ENCODE data around the gene CTRB1.

Gene CTRB1

GRCh38 chr16:75218256-75219076 lies at the start of gene CTRB1:
TSS of gene CTRB1 (plus strand) at chr16:75218988. CDS start at chr16:75219008, 20 bp downstream.
- no peak for DNase-seq (ENCODE audit: low spot score in 2 of 2)
- Histone ChIP-seq H3K9me3 (no peaks in the 10 kb centered on the region), H3K4me3 (no peak within 1 kb of the TSS), H3K27me3 (ENCODE audit: low read depth) (no peaks in the 10 kb centered on the region), H3K4me1 (no peaks in the 10 kb centered on the region), H3K36me3 (replicated peaks) (no peaks in the 10 kb centered on the region)
- in situ Hi-C loops (cut with MboI; ENCODE audit: low sequenced_read_pairs) = no loop called here

- Histone ChIP-seq H3K36me3 (replicated peaks) (peaks cover 34% of the 10 kb centered on the region), H3K4me1 (no peaks in the 10 kb centered on the region), H3K4me3 (no peak overlapping the region), H3K9me3 (peaks cover 24% of the 10 kb centered on the region), H3K27me3 (ENCODE audit: low read depth) (no peaks in the 10 kb centered on the region)
- no peak for DNase-seq (ENCODE audit: low spot score in 2 of 2)
- in situ Hi-C loops (cut with MboI; ENCODE audit: low sequenced_read_pairs) = no loop called here
These were observed 48.8 kb upstream of the CTRB1 start for GRCh38 chr16:75169899-75170405.

GRCh38 chr16:75172578-75172977 lies 46.2 kb upstream of the CTRB1 start:
- Histone ChIP-seq H3K36me3 (replicated peaks) (peaks cover 22% of the 10 kb centered on the region), H3K9me3 (peaks cover 26% of the 10 kb centered on the region), H3K4me3 (no peak overlapping the region), H3K4me1 (no peaks in the 10 kb centered on the region), H3K27me3 (ENCODE audit: low read depth) (no peaks in the 10 kb centered on the region)
- no peak for DNase-seq (ENCODE audit: low spot score in 2 of 2)
- in situ Hi-C loops (cut with MboI; ENCODE audit: low sequenced_read_pairs) = no loop called here

- Histone ChIP-seq H3K4me1 (no peaks in the 10 kb centered on the region), H3K9me3 (peaks cover 10% of the 10 kb centered on the region), H3K4me3 (no peak overlapping the region), H3K36me3 (replicated peaks) (peaks cover 3% of the 10 kb centered on the region; the same call in 1 of the 2 replicates), H3K27me3 (ENCODE audit: low read depth) (no peaks in the 10 kb centered on the region)
- no peak for DNase-seq (ENCODE audit: low spot score in 2 of 2)
- in situ Hi-C loops (cut with MboI; ENCODE audit: low sequenced_read_pairs) = no loop called here
These were observed 43.7 kb upstream of the CTRB1 start for GRCh38 chr16:75175074-75175473.

GRCh38 chr16:75176926-75177325 lies 41.9 kb upstream of the CTRB1 start:
- Histone ChIP-seq H3K36me3 (replicated peaks) (no peaks in the 10 kb centered on the region), H3K4me1 (no peaks in the 10 kb centered on the region), H3K9me3 (peaks cover 6% of the 10 kb centered on the region), H3K4me3 (no peak overlapping the region), H3K27me3 (ENCODE audit: low read depth) (no peaks in the 10 kb centered on the region)
- in situ Hi-C loops (cut with MboI; ENCODE audit: low sequenced_read_pairs) = no loop called here
- DNase-seq (ENCODE audit: low spot score in 2 of 2) = no peak

GRCh38 chr16:75179208-75179607 lies 39.6 kb upstream of the CTRB1 start:
- Histone ChIP-seq H3K4me3 (no peak overlapping the region), H3K9me3 (peaks cover 2% of the 10 kb centered on the region), H3K27me3 (ENCODE audit: low read depth) (no peaks in the 10 kb centered on the region), H3K4me1 (no peaks in the 10 kb centered on the region), H3K36me3 (replicated peaks) (no peaks in the 10 kb centered on the region)
- DNase-seq (ENCODE audit: low spot score in 2 of 2) = no peak
- in situ Hi-C loops (cut with MboI; ENCODE audit: low sequenced_read_pairs) = no loop called here

- no peak for DNase-seq (ENCODE audit: low spot score in 2 of 2)
- H3K36me3 ChIP-seq (replicated peaks) = no peaks in the 10 kb centered on the region
- no peaks in the 10 kb centered on the region for H3K27me3 ChIP-seq (ENCODE audit: low read depth)
- in situ Hi-C loops (cut with MboI; ENCODE audit: low sequenced_read_pairs) = no loop called here
- no peaks in the 10 kb centered on the region for H3K4me1 ChIP-seq
- peaks cover 2% of the 10 kb centered on the region for H3K9me3 ChIP-seq
- no peak overlapping the region for H3K4me3 ChIP-seq
These were observed 37.2 kb upstream of the CTRB1 start for GRCh38 chr16:75181630-75182029.

- H3K27me3 ChIP-seq (ENCODE audit: low read depth) = no peaks in the 10 kb centered on the region
- no peaks in the 10 kb centered on the region for H3K4me1 ChIP-seq
- in situ Hi-C loops (cut with MboI; ENCODE audit: low sequenced_read_pairs) = no loop called here
- no peaks in the 10 kb centered on the region for H3K36me3 ChIP-seq (replicated peaks)
- peaks cover 2% of the 10 kb centered on the region; the same call in 1 of the 2 replicates for H3K9me3 ChIP-seq
- no peak for DNase-seq (ENCODE audit: low spot score in 2 of 2)
- no peak overlapping the region for H3K4me3 ChIP-seq
These were observed 29.8 kb upstream of the CTRB1 start for GRCh38 chr16:75188832-75189477.

- no peak for DNase-seq (ENCODE audit: low spot score in 2 of 2)
- H3K9me3 ChIP-seq = peaks cover 2% of the 10 kb centered on the region; the same call in 1 of the 2 replicates
- in situ Hi-C loops (cut with MboI; ENCODE audit: low sequenced_read_pairs) = loop anchor here (10.0 kb wide), 1 partner anchor 575 kb away; no protein-coding TSS in a partner anchor
These were observed 29.0 kb upstream of the CTRB1 start for GRCh38 chr16:75189638-75190245.

GRCh38 chr16:75192606-75193264 lies 26.1 kb upstream of the CTRB1 start:
- DNase-seq (ENCODE audit: low spot score in 2 of 2) = no peak
- no peak overlapping the region for H3K4me3 ChIP-seq
- peaks cover 7% of the 10 kb centered on the region for H3K27me3 ChIP-seq (ENCODE audit: low read depth)
- no peaks in the 10 kb centered on the region for H3K9me3 ChIP-seq
- in situ Hi-C loops (cut with MboI; ENCODE audit: low sequenced_read_pairs) = loop anchor here (10.0 kb wide), 1 partner anchor 572 kb away; no protein-coding TSS in a partner anchor
- no peaks in the 10 kb centered on the region for H3K36me3 ChIP-seq (replicated peaks)
- no peaks in the 10 kb centered on the region for H3K4me1 ChIP-seq

More at GRCh38 chr16:75189638-75190245, 29.0 kb upstream of the CTRB1 start:
- Histone ChIP-seq H3K36me3 (replicated peaks) (no peaks in the 10 kb centered on the region), H3K4me1 (no peaks in the 10 kb centered on the region), H3K4me3 (no peak overlapping the region), H3K27me3 (ENCODE audit: low read depth) (no peaks in the 10 kb centered on the region)

GRCh38 chr16:75193265-75193650 lies 25.5 kb upstream of the CTRB1 start:
- peaks cover 12% of the 10 kb centered on the region for H3K27me3 ChIP-seq (ENCODE audit: low read depth)
- in situ Hi-C loops (cut with MboI; ENCODE audit: low sequenced_read_pairs) = loop anchor here (10.0 kb wide), 1 partner anchor 572 kb away; no protein-coding TSS in a partner anchor
- H3K36me3 ChIP-seq (replicated peaks) = no peaks in the 10 kb centered on the region
- H3K9me3 ChIP-seq = no peaks in the 10 kb centered on the region
- DNase-seq (ENCODE audit: low spot score in 2 of 2) = no peak
- H3K4me1 ChIP-seq = no peaks in the 10 kb centered on the region
- no peak overlapping the region for H3K4me3 ChIP-seq

GRCh38 chr16:75193730-75194444 lies 24.9 kb upstream of the CTRB1 start:
- DNase-seq (ENCODE audit: low spot score in 2 of 2) = no peak
- H3K27me3 ChIP-seq (ENCODE audit: low read depth) = peaks cover 15% of the 10 kb centered on the region
- no peak overlapping the region for H3K4me3 ChIP-seq
- H3K9me3 ChIP-seq = no peaks in the 10 kb centered on the region
- in situ Hi-C loops (cut with MboI; ENCODE audit: low sequenced_read_pairs) = loop anchor here (10.0 kb wide), 1 partner anchor 571 kb away; no protein-coding TSS in a partner anchor
- no peaks in the 10 kb centered on the region for H3K36me3 ChIP-seq (replicated peaks)
- H3K4me1 ChIP-seq = no peaks in the 10 kb centered on the region
